AG04449 (cell line): Measurements from ENCODE around the gene CILP2.

Experiments used
- CTCF ChIA-PET: fragments of 350-600 bp; formaldehyde crosslinking; extraction: SDS; loops from one replicate; lab custom pipeline; 2021; ENCODE audit warnings: antibody characterized with exemption; lab: Yijun Ruan, JAX
- POLR2A ChIA-PET: fragments of 400-600, 350-600 bp; formaldehyde crosslinking; extraction: SDS; loops from one replicate; lab custom pipeline; 2020; ENCODE audit warnings: antibody characterized with exemption, inconsistent platforms; lab: Yijun Ruan, JAX
- DNase-seq: peaks from one replicate; pipeline ENCODE4 v3.0.0-alpha.2; 2010; ENCODE audit warnings: low read depth, low spot score
- H3K4me3 ChIP-seq: 2 replicates; pipeline ENCODE4 v1.5.1; 2011; ENCODE audit warnings: low read depth, mild to moderate bottlenecking, control low read depth, low read length
- CTCF ChIP-seq: IDR thresholded peaks from one replicate; pipeline ENCODE4 v1.5.1; 2011; ENCODE audit warnings: mild to moderate bottlenecking, moderate library complexity, low read length, control low read depth, inconsistent platforms; ENCODE audit not compliant: insufficient read depth; ENCODE audit errors: missing control alignments

Gene CILP2

GRCh38 chr19:19499272-19499995 lies 38.6 kb upstream of the CILP2 start:
- POLR2A ChIA-PET: no interaction called here
- CTCF ChIA-PET: interaction anchor here (4.6 kb wide), 1 partner anchor 8 kb away, joined by 18 read pairs; no protein-coding TSS in a partner anchor
- DNase-seq: no peak
- TF ChIP-seq CTCF: no peak
- H3K4me3 ChIP-seq: no peak overlapping the region

- no peak for TF ChIP-seq CTCF
- POLR2A ChIA-PET: no interaction called here
- no peak overlapping the region for H3K4me3 ChIP-seq
- CTCF ChIA-PET: interaction anchor here (4.6 kb wide), 1 partner anchor 10 kb away, joined by 18 read pairs; no protein-coding TSS in a partner anchor
- DNase-seq: no peak
Observed at GRCh38 chr19:19500975-19501644, 37.0 kb upstream of the CILP2 start.

GRCh38 chr19:19501798-19502197 lies 36.3 kb upstream of the CILP2 start:
- no peak for TF ChIP-seq CTCF
- ChIA-PET POLR2A (no interaction called here), CTCF (interaction anchor here (4.6 kb wide), 1 partner anchor 11 kb away, joined by 18 read pairs; no protein-coding TSS in a partner anchor)
- H3K4me3 ChIP-seq: no peak overlapping the region
- DNase-seq: no peak

- no peak overlapping the region for H3K4me3 ChIP-seq
- no peak for DNase-seq
- TF ChIP-seq CTCF: no peak
- ChIA-PET POLR2A (no interaction called here), CTCF (interaction anchor here (4.6 kb wide), 1 partner anchor 11 kb away, joined by 18 read pairs; no protein-coding TSS in a partner anchor)
Observed at GRCh38 chr19:19502281-19502680, 35.8 kb upstream of the CILP2 start.

GRCh38 chr19:19502808-19503602 lies 35.1 kb upstream of the CILP2 start:
- ChIA-PET CTCF (interaction anchor here (0.7 to 4.6 kb wide), 2 partner anchors 12 to 141 kb away, joined by 3 to 18 read pairs; no protein-coding TSS in a partner anchor), POLR2A (no interaction called here)
- no peak for TF ChIP-seq CTCF

More at GRCh38 chr19:19502808-19503602, 35.1 kb upstream of the CILP2 start:
- DNase-seq: no peak
- no peak overlapping the region for H3K4me3 ChIP-seq
